ENCODE results near the gene NLRP2B.
"Not testable (repeated sequence)": the region's sequence is repeated elsewhere in the genome, so short reads cannot be mapped to it uniquely, and the experiment has no call there.

DNA sequence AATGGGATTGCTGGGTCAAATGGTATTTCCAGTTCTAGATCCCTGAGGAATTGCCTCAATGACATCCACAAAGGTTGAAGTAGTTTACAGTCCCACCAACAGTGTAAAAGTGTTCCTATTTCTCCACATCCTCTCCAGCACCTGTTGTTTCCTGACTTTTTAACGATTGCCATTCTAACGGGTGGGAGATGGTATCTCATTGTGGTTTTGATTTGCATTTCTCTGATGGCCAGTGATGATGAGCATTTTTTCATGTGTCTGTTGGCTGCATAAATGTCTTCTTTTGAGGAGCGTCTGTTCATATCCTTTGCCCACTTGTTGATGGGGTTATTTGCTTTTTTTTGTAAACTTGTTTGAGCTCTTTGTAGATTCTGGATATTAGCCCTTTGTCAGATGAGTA, 45.9 kb upstream of the NLRP2B start:
- TF ChIP-seq, protein P1, sequence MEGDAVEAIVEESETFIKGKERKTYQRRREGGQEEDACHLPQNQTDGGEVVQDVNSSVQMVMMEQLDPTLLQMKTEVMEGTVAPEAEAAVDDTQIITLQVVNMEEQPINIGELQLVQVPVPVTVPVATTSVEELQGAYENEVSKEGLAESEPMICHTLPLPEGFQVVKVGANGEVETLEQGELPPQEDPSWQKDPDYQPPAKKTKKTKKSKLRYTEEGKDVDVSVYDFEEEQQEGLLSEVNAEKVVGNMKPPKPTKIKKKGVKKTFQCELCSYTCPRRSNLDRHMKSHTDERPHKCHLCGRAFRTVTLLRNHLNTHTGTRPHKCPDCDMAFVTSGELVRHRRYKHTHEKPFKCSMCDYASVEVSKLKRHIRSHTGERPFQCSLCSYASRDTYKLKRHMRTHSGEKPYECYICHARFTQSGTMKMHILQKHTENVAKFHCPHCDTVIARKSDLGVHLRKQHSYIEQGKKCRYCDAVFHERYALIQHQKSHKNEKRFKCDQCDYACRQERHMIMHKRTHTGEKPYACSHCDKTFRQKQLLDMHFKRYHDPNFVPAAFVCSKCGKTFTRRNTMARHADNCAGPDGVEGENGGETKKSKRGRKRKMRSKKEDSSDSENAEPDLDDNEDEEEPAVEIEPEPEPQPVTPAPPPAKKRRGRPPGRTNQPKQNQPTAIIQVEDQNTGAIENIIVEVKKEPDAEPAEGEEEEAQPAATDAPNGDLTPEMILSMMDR (IDR thresholded peaks at IDR 0.05; ENCODE audit: control extremely low read depth in 1 of 3, insufficient read depth in 1 of 3, low read depth in 1 of 3, low read length in 3 of 3) = not testable (repeated sequence)
- not testable (repeated sequence) for TF ChIP-seq SIX5, TCF12, POLR2AphosphoS5 (IDR thresholded peaks at IDR 0.05; ENCODE audit: low read depth, low read length)

Measured in H1 (cell line).